H1 (cell line): ENCODE data around the gene ZSCAN22. TPM values are rescaled to one million over a fixed set of nuclear protein-coding genes. Genes with fewer than 3 reads are reported as not detected.
A peak's percentile ranks its signal among the peaks of the same experiment; 100 is the strongest.

ENCODE experiments used
- CTCF ChIA-PET: fragments of 300-600 bp; sonication (Branson Sonifier 250); formaldehyde crosslinking; loops from one replicate; lab custom pipeline; 2021; ENCODE audit not compliant: partially characterized antibody; lab: Charles Lee
- POLR2A ChIA-PET: fragments of 300-600 bp; sonication (Branson Sonifier 250); formaldehyde crosslinking; loops from one replicate; lab custom pipeline; 2021; ENCODE audit warnings: inconsistent platforms; ENCODE audit not compliant: partially characterized antibody; lab: Charles Lee
- DNase-seq, 2 experiments: peaks; one replicate each; pipeline versions ENCODE4 v3.0.0 to v3.0.0-alpha.2; 2010 to 2022; ENCODE audit warnings: low spot score in 2 of 2, low read depth in 1 of 2, mixed read lengths in 1 of 2
- FAIRE-seq: peaks from 2 replicates; lab custom pipeline; 2011; peaks lifted over from hg19 to GRCh38; lab: Jason Lieb, UNC
- H2AFZ ChIP-seq: 2 replicates; pipeline ENCODE4 v1.8.1; 2012; ENCODE audit warnings: low read length, inconsistent platforms
- H2AK5ac ChIP-seq: 2 replicates; pipeline ENCODE4 v1.6.1; 2013; ENCODE audit warnings: low read depth, low read length
- H2BK120ac ChIP-seq: replicated peaks from 2 replicates; pipeline ENCODE3; 2013; ENCODE audit warnings: low read depth, low read length, inconsistent platforms
- H2BK12ac ChIP-seq: 2 replicates; pipeline ENCODE4 v1.6.1; 2013; ENCODE audit warnings: low read depth, low read length
- H2BK15ac ChIP-seq: 2 replicates; pipeline ENCODE4 v1.6.1; 2013; ENCODE audit warnings: low read length
- H2BK20ac ChIP-seq: 2 replicates; pipeline ENCODE4 v1.6.1; 2013; ENCODE audit warnings: low read length
- H2BK5ac ChIP-seq: 2 replicates; pipeline ENCODE4 v1.6.1; 2013; ENCODE audit warnings: low read depth, low read length
- H3K14ac ChIP-seq: 2 replicates; pipeline ENCODE4 v1.6.1; 2013; ENCODE audit warnings: inconsistent platforms; ENCODE audit not compliant: insufficient read length
- H3K18ac ChIP-seq: 2 replicates; pipeline ENCODE4 v1.6.1; 2013; ENCODE audit warnings: low read length; ENCODE audit errors: extremely low read depth
- H3K23ac ChIP-seq: 2 replicates; pipeline ENCODE4 v1.6.1; 2013; ENCODE audit warnings: inconsistent platforms; ENCODE audit not compliant: insufficient read length
- H3K23me2 ChIP-seq: 2 replicates; pipeline ENCODE4 v1.6.1; 2013; ENCODE audit warnings: low read depth, low read length
- H3K27ac ChIP-seq: 2 replicates; pipeline ENCODE4 v1.6.1; 2011; ENCODE audit warnings: low read depth, low read length, inconsistent platforms
- H3K27me3 ChIP-seq, 4 experiments: replicated peaks in 1 of 4; 1 replicate in 1 of 4; 2 replicates in 3 of 4; pipeline versions ENCODE4 v1.6.1 to v1.8.1; 2011 to 2013; ENCODE audit warnings: low read length in 3 of 4, mild to moderate bottlenecking in 3 of 4, inconsistent platforms in 2 of 4, mixed read lengths in 2 of 4, moderate library complexity in 1 of 4; ENCODE audit not compliant: control insufficient read depth in 3 of 4, insufficient read depth in 3 of 4; ENCODE audit errors: extremely low read depth in 1 of 4
- H3K36me3 ChIP-seq, 4 experiments: 2 replicates each; pipeline versions ENCODE4 v1.6.1 to v1.8.1; 2011 to 2013; ENCODE audit warnings: mild to moderate bottlenecking in 4 of 4, low read length in 3 of 4, moderate library complexity in 2 of 4, control low read depth in 1 of 4, inconsistent platforms in 1 of 4; ENCODE audit not compliant: insufficient read depth in 4 of 4, control insufficient read depth in 2 of 4
- H3K4ac ChIP-seq: replicated peaks from 2 replicates; pipeline ENCODE3; 2013; ENCODE audit warnings: low read length, low read depth, mixed read lengths, inconsistent platforms; ENCODE audit not compliant: insufficient read length
- H3K4me1 ChIP-seq, 4 experiments: replicated peaks in 1 of 4; 1 replicate in 1 of 4; 2 replicates in 3 of 4; pipeline versions ENCODE4 v1.6.1 to v1.8.1; 2011 to 2013; ENCODE audit warnings: low read length in 3 of 4, inconsistent platforms in 2 of 4, mixed read lengths in 1 of 4; ENCODE audit not compliant: insufficient read depth in 4 of 4, control insufficient read depth in 3 of 4
- H3K4me2 ChIP-seq, 2 experiments: 2 replicates each; pipeline versions ENCODE4 v1.6.1 to v1.8.1; 2011 to 2013; ENCODE audit warnings: low read depth in 2 of 2, low read length in 2 of 2, control low read depth in 1 of 2, inconsistent platforms in 1 of 2, mild to moderate bottlenecking in 1 of 2; ENCODE audit not compliant: insufficient read depth in 1 of 2
- H3K4me3 ChIP-seq, 4 experiments: fragments of 200-600, 300-600 bp in 1 of 4; sonication (generic), shearing (Covaris generic), sonication (Bioruptor Twin) in 1 of 4; 2 replicates each; pipeline versions ENCODE4 v1.5.1 to v1.8.1; 2011 to 2016; ENCODE audit warnings: low read length in 4 of 4, low read depth in 3 of 4, control low read depth in 2 of 4, inconsistent platforms in 2 of 4, mild to moderate bottlenecking in 2 of 4, mixed read lengths in 1 of 4, moderate library complexity in 1 of 4; ENCODE audit not compliant: insufficient read depth in 2 of 4; ENCODE audit errors: extremely low read depth in 1 of 4
- H3K56ac ChIP-seq: replicated peaks from 2 replicates; pipeline ENCODE3; 2013; ENCODE audit warnings: low read depth, mild to moderate bottlenecking, mixed read lengths, low read length, inconsistent platforms; ENCODE audit not compliant: insufficient read length
- H3K79me1 ChIP-seq: 2 replicates; pipeline ENCODE4 v1.6.1; 2013; ENCODE audit warnings: low read depth, low read length, control low read depth
- H3K79me2 ChIP-seq, 2 experiments: 2 replicates each; pipeline versions ENCODE4 v1.6.1 to v1.8.1; 2012 to 2013; ENCODE audit warnings: low read length in 2 of 2, mild to moderate bottlenecking in 2 of 2, inconsistent platforms in 1 of 2; ENCODE audit not compliant: insufficient read depth in 2 of 2, control insufficient read depth in 1 of 2
- H3K9ac ChIP-seq, 4 experiments: replicated peaks in 1 of 4; 1 replicate in 1 of 4; 2 replicates in 3 of 4; pipeline versions ENCODE4 v1.6.1 to v1.8.1; 2011 to 2013; ENCODE audit warnings: low read depth in 3 of 4, low read length in 3 of 4, control low read depth in 2 of 4, mild to moderate bottlenecking in 2 of 4, moderate library complexity in 2 of 4, inconsistent platforms in 1 of 4; ENCODE audit errors: extremely low read depth in 1 of 4
- H3K9me3 ChIP-seq, 2 experiments: 2 replicates each; pipeline versions ENCODE4 v1.6.1 to v1.8.1; 2012 to 2013; ENCODE audit warnings: mild to moderate bottlenecking in 2 of 2, moderate library complexity in 2 of 2, control low read depth in 1 of 2, inconsistent platforms in 1 of 2, low read depth in 1 of 2, low read length in 1 of 2, mixed read lengths in 1 of 2; ENCODE audit not compliant: insufficient read depth in 2 of 2
- H4K20me1 ChIP-seq, 2 experiments: replicated peaks in 1 of 2; 2 replicates each; pipeline versions ENCODE3 to v1.8.1; 2011 to 2013; ENCODE audit warnings: inconsistent platforms in 2 of 2, low read length in 2 of 2, mild to moderate bottlenecking in 1 of 2; ENCODE audit not compliant: insufficient read depth in 2 of 2, control insufficient read depth in 1 of 2
- H4K5ac ChIP-seq: 2 replicates; pipeline ENCODE4 v1.6.1; 2013; ENCODE audit warnings: low read length, low read depth, mixed read lengths, inconsistent platforms; ENCODE audit not compliant: insufficient read length
- H4K8ac ChIP-seq: 2 replicates; pipeline ENCODE4 v1.8.0; 2013; ENCODE audit warnings: mild to moderate bottlenecking, moderate library complexity, low read length, inconsistent platforms; ENCODE audit not compliant: insufficient read depth; ENCODE audit errors: extremely low read depth
- H4K91ac ChIP-seq: replicated peaks from 2 replicates; pipeline ENCODE3; 2013; ENCODE audit warnings: low read length, mixed read lengths, inconsistent platforms; ENCODE audit not compliant: insufficient read length
- ASH2L ChIP-seq: fragments of 200-600, 300-600 bp; sonication (generic); IDR thresholded peaks from one replicate; pipeline ENCODE4 v1.7.1; 2017; ENCODE audit warnings: low read length
- BRCA1 ChIP-seq: IDR thresholded peaks from 2 replicates; pipeline ENCODE4 v1.6.1; 2012; ENCODE audit warnings: low read depth, low read length, improper control_type of control experiment
- CBX5 ChIP-seq: fragments of 300-800, 300-1000 bp; sonication (generic); IDR thresholded peaks from 2 replicates; pipeline ENCODE4 v1.7.1; 2016; ENCODE audit warnings: antibody characterized with exemption, low read length, low read depth
- CEBPB ChIP-seq: IDR thresholded peaks from 2 replicates; pipeline ENCODE4 v1.6.1; 2012; ENCODE audit warnings: low read depth, low read length
- JUN ChIP-seq: IDR thresholded peaks from 2 replicates; pipeline ENCODE4 v1.6.1; 2011; ENCODE audit warnings: low read depth, mild to moderate bottlenecking, improper control_type of control experiment, low read length
- RAD21 ChIP-seq, 2 experiments: IDR thresholded peaks in 1 of 2; conservative IDR thresholded peaks in 1 of 2; 2 replicates each; pipeline ENCODE4 v1.6.1; 2011; ENCODE audit warnings: low read depth in 2 of 2, low read length in 2 of 2, improper control_type of control experiment in 1 of 2, inconsistent platforms in 1 of 2, mild to moderate bottlenecking in 1 of 2, moderate library complexity in 1 of 2
- RNF2 ChIP-seq: fragments of 200-900, 300-1000 bp; sonication (generic); IDR thresholded peaks from 2 replicates; pipeline ENCODE4 v1.7.1; 2016; ENCODE audit warnings: borderline replicate concordance, low read depth, mild to moderate bottlenecking, antibody characterized with exemption, low read length; ENCODE audit not compliant: poor library complexity, severe bottlenecking; ENCODE audit errors: missing control alignments
- SRF ChIP-seq: IDR thresholded peaks from 2 replicates; pipeline ENCODE4 v1.6.1; 2011; ENCODE audit warnings: mild to moderate bottlenecking, low read depth, low read length, moderate library complexity
- SUZ12 ChIP-seq: fragments of 200-600 bp; sonication (generic); IDR thresholded peaks from 2 replicates; pipeline ENCODE4 v1.6.1; 2012; ENCODE audit warnings: mild to moderate bottlenecking, inconsistent platforms, low read length, moderate library complexity, mixed read lengths
- TEAD4 ChIP-seq: IDR thresholded peaks from 2 replicates; pipeline ENCODE4 v1.6.1; 2012; ENCODE audit warnings: low read depth, low read length, inconsistent platforms, mixed read lengths
- YY1 ChIP-seq: IDR thresholded peaks from 2 replicates; pipeline ENCODE4 v1.6.1; 2011; ENCODE audit warnings: low read depth, mild to moderate bottlenecking, low read length
- WGBS, 2 experiments: shearing (Covaris generic) in 1 of 2; methylation state at CpG; one replicate each; pipeline versions ENCODE4 v1.1.6 to v1.1.7; 2013 to 2015; ENCODE audit warnings: low lambda C conversion rate in 2 of 2, mixed read lengths in 2 of 2, inconsistent platforms in 1 of 2, low coverage in 1 of 2, missing lambda C conversion rate in 1 of 2; ENCODE audit not compliant: insufficient replicate concordance in 2 of 2, insufficient coverage in 1 of 2, insufficient read length in 1 of 2; ENCODE audit errors: extremely low coverage in 1 of 2, missing lambda C conversion rate in 1 of 2; 5-methylcytosine and 5-hydroxymethylcytosine counted together
- polyA plus RNA-seq, 7 experiments: library from polyadenylated mRNA; depleted of rRNA in 3 of 7; stranded (reverse) in 5 of 7; unstranded in 2 of 7; fragments of >200 nt in 5 of 7; fragments of 200-250 nt in 2 of 7; gene quantifications; 1 replicate in 5 of 7; 2 replicates in 1 of 7; 4 replicates in 1 of 7; pipeline versions ENCODE4 v1.2.1 to v1.2.3, GENCODE V29; 2011 to 2013; ENCODE audit warnings: missing spikeins in 2 of 7, mixed read lengths in 2 of 7
- total RNA-seq: library from RNA; stranded (reverse); fragmentation: NEBNext Ultra II Directional; extraction: Animal tissue kit (Norgen Biotek cat#: 25700); gene quantifications from 2 replicates; pipeline ENCODE4 v1.2.1, GENCODE V29; 2021

Gene ZSCAN22
- total and polyA plus RNA-seq, 2 of the 8 experiments (the other 6 are each of a cell fraction or from before 2014, with no cell fraction given), result 3.2 to 3.3 TPM

DNA sequence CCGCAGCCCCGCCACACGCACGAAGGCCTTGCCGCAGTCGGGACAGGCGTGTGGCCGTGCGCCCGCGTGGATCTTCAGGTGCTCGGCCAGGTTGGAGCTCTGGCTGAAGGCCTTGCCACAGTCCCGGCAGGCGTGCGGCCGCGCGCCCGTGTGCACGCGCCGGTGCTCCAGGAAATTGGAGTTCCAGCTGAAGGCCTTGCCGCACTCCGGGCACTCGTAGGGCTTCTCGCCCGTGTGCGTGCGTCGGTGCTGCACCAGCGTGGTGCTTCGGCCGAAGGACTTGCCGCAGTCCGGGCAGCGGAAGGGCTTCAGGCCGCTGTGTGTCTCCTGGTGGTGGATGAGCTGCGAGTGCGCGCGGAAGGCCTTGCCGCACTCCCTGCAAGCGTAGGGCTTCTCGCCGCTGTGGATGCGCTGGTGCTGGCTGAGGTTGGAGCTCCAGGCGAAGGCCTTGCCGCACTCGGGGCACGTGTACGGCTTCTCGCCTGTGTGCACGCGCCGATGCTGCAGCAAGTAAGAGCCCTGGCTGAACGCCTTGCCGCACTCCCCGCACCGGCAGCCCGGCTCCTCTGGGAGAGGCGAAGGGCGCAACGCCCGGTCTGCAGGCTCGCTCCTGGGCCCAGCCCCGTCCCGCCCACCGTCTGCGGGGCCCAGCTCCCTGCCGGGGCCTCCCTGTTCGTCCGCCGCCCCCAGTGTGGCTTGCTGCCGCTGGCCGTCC is 30.1 kb downstream of the ZSCAN22 start:
- FAIRE-seq, result no peak
- Histone ChIP-seq H3K4me3 (no peak overlapping the region), H3K36me3 (no peaks in the 10 kb centered on the region), H3K14ac (no peak overlapping the region), H3K9ac (no peak overlapping the region), H3K4ac (no peak overlapping the region), H2BK5ac (no peak overlapping the region), H3K23me2 (peaks cover 2% of the 10 kb centered on the region), H4K8ac (peak overlapping the region; percentile 28; the same call in 1 of the 2 replicates), H3K4me1 (peaks cover 0 to 6% (median 4%) of the 10 kb centered on the region in 4 experiments; a peak in 4 of 7 replicates), H2AFZ (no peak overlapping the region), H3K9me3 (no peaks in the 10 kb centered on the region), H4K91ac (no peak overlapping the region), H2BK120ac (no peak overlapping the region), H2BK20ac (no peak overlapping the region), H3K79me1 (no peaks in the 10 kb centered on the region), H3K23ac (no peak overlapping the region), H3K27me3 (no peaks in the 10 kb centered on the region), H4K20me1 (peaks cover 0 to 3% of the 10 kb centered on the region in 2 experiments), H3K79me2 (no peaks in the 10 kb centered on the region), H3K18ac (no peak overlapping the region), H3K27ac (no peak overlapping the region), H3K56ac (no peak overlapping the region), H3K4me2 (no peak overlapping the region), H2AK5ac (no peak overlapping the region), H4K5ac (no peak overlapping the region), H2BK12ac (no peak overlapping the region), H2BK15ac (no peak overlapping the region)
- ChIA-PET POLR2A (interaction anchor here (1.1 to 2.8 kb wide), 10 partner anchors 8 to 162 kb away, joined by 3 to 14 read pairs (median 4); partner anchors contain the start of gene ZBTB45), CTCF (interaction anchor here (0.8 to 2.7 kb wide), 6 partner anchors 10 to 136 kb away, joined by 3 to 11 read pairs (median 4); no protein-coding TSS in a partner anchor)
- TF ChIP-seq SUZ12 (no peak), TEAD4 (no peak), ASH2L (no peak), BRCA1 (no peak), YY1 (no peak), SRF (no peak), RNF2 (no peak), CBX5 (no peak), RAD21 (IDR thresholded peaks at IDR 0.05 in 1 of 2, conservative IDR thresholded peaks at IDR 0.05 in 1 of 2; ENCODE audit: low read depth in 2 of 2, low read length in 2 of 2) (no peak), CEBPB (no peak), JUN (no peak)
- 95% methylated on average over 70 of the region's 75 CpGs; no CpG with 5 or more reads in 1 of the 2 experiments for WGBS, 2 experiments
- no peak for DNase-seq
